HepG2 (cell line): Measurements from ENCODE around the gene RNF123. TPM values are rescaled to one million over a fixed set of nuclear protein-coding genes. Genes with fewer than 3 reads are reported as not detected.

Experiments used
- ATAC-seq: fragments of 200-7000 bp; cut with Tn5 transposase; 3 replicates; pipeline ENCODE4 v1.9.1; 2020; ENCODE audit warnings: mild to moderate bottlenecking, moderate library complexity
- BruUV-seq: library from RNA; stranded (reverse); fragments of 400-500 nt; replicated peaks from 2 replicates; lab custom pipeline; 2021; lab: Mats Ljungman, UMichigan
- CTCF ChIA-PET: fragments of 300-600 bp; formaldehyde crosslinking; extraction: SDS; loops from one replicate; lab custom pipeline; 2021; ENCODE audit warnings: low total read pairs, inconsistent platforms, low intra/inter-chr PET ratio; lab: Yijun Ruan, JAX
- POLR2A ChIA-PET: fragments of 350-600 bp; sonication (Branson Sonifier 250); formaldehyde crosslinking; loops from one replicate; lab custom pipeline; 2020; ENCODE audit warnings: antibody characterized with exemption, inconsistent platforms; lab: Yijun Ruan, JAX
- DNase-seq: peaks from one replicate; pipeline ENCODE4 v3.0.0-alpha.2; 2015; ENCODE audit warnings: low spot score
- FAIRE-seq: peaks from 3 replicates; lab custom pipeline; 2011; peaks lifted over from hg19 to GRCh38; lab: Jason Lieb, UNC
- H2AFZ ChIP-seq: one replicate; pipeline ENCODE4 v1.6.1; 2011; ENCODE audit warnings: low read length, inconsistent platforms
- H3K27ac ChIP-seq: fragments of 300-600 bp; 3 replicates; pipeline ENCODE4 v1.8.0; 2011; ENCODE audit warnings: mixed run types, mild to moderate bottlenecking, mixed read lengths, low read length, inconsistent platforms; ENCODE audit not compliant: insufficient read depth; ENCODE audit errors: extremely low read length
- H3K27me3 ChIP-seq, 2 experiments: fragments of 200-600 bp in 1 of 2; 2 replicates in 1 of 2; 3 replicates in 1 of 2; pipeline versions ENCODE4 v1.6.0 to v1.8.0; 2011; ENCODE audit warnings: low read length in 2 of 2, mild to moderate bottlenecking in 2 of 2, moderate library complexity in 2 of 2, inconsistent platforms in 1 of 2; ENCODE audit not compliant: insufficient read depth in 2 of 2, control insufficient read depth in 1 of 2
- H3K36me3 ChIP-seq, 2 experiments: fragments of 200-600 bp in 1 of 2; replicated peaks in 1 of 2; 2 replicates in 1 of 2; 3 replicates in 1 of 2; pipeline versions ENCODE4 v1.5.1 to v1.8.0; 2011; ENCODE audit warnings: low read length in 2 of 2, inconsistent platforms in 1 of 2; ENCODE audit not compliant: insufficient read depth in 2 of 2, control insufficient read depth in 1 of 2
- H3K4me1 ChIP-seq: 2 replicates; pipeline ENCODE4 v1.5.1; 2012; ENCODE audit warnings: low read length, inconsistent platforms; ENCODE audit not compliant: insufficient read depth
- H3K4me2 ChIP-seq: 2 replicates; pipeline ENCODE4 v1.6.0; 2011; ENCODE audit warnings: low read depth, low read length, inconsistent platforms
- H3K4me3 ChIP-seq, 3 experiments: fragments of 200-600 bp in 1 of 3; sonication (generic), shearing (Covaris generic) in 1 of 3; replicated peaks in 1 of 3; 2 replicates each; pipeline ENCODE4 v1.5.1; 2011 to 2016; ENCODE audit warnings: low read length in 3 of 3, inconsistent platforms in 2 of 3, low read depth in 2 of 3, mild to moderate bottlenecking in 2 of 3, control low read depth in 1 of 3, mixed read lengths in 1 of 3; ENCODE audit not compliant: insufficient read depth in 1 of 3
- H3K79me2 ChIP-seq: one replicate; pipeline ENCODE4 v1.6.1; 2011; ENCODE audit warnings: low read length, inconsistent platforms; ENCODE audit not compliant: insufficient read depth
- H3K9ac ChIP-seq: 2 replicates; pipeline ENCODE4 v1.6.0; 2011; ENCODE audit warnings: mild to moderate bottlenecking, low read depth, low read length, inconsistent platforms; ENCODE audit not compliant: insufficient read depth
- H3K9me3 ChIP-seq: 2 replicates; pipeline ENCODE4 v1.5.1; 2012; ENCODE audit warnings: mild to moderate bottlenecking, low read length
- H4K20me1 ChIP-seq: 2 replicates; pipeline ENCODE4 v1.6.0; 2011; ENCODE audit warnings: inconsistent platforms, mild to moderate bottlenecking, low read length, moderate library complexity; ENCODE audit not compliant: insufficient read depth
- MBNL3 ChIP-seq: fragments of 250-450 bp; sonication (Bioruptor Pico); conservative IDR thresholded peaks from 2 replicates; pipeline ENCODE4 v1.8.0; 2022; ENCODE audit warnings: mild to moderate bottlenecking, inconsistent platforms
- MTF2 ChIP-seq: sonication (generic); formaldehyde crosslinking; IDR thresholded peaks from 2 replicates; pipeline ENCODE4 v1.5.0; 2020; ENCODE audit warnings: missing genetic modification reagents, borderline replicate concordance
- PREB ChIP-seq: sonication (generic); formaldehyde crosslinking; IDR thresholded peaks from 2 replicates; pipeline ENCODE4 v1.4.0; 2020; ENCODE audit warnings: missing genetic modification reagents
- THRA ChIP-seq: sonication (generic); formaldehyde crosslinking; IDR thresholded peaks from 2 replicates; pipeline ENCODE4 v1.4.0; 2020; ENCODE audit warnings: missing genetic modification reagents, borderline replicate concordance
- TSC22D2 ChIP-seq: sonication (generic); formaldehyde crosslinking; IDR thresholded peaks from 2 replicates; pipeline ENCODE4 v1.5.1; 2020; ENCODE audit warnings: missing genetic modification reagents, mild to moderate bottlenecking, borderline replicate concordance
- USF2 ChIP-seq, 2 experiments: sonication (generic) in 1 of 2; formaldehyde crosslinking in 1 of 2; IDR thresholded peaks; 2 replicates each; pipeline versions ENCODE4 v1.5.1 to v1.6.1; 2011 to 2020; ENCODE audit warnings: borderline replicate concordance in 1 of 2, low read depth in 1 of 2, low read length in 1 of 2, mild to moderate bottlenecking in 1 of 2, missing genetic modification reagents in 1 of 2, moderate library complexity in 1 of 2
- ZBTB42 ChIP-seq: sonication (generic); formaldehyde crosslinking; IDR thresholded peaks from 2 replicates; pipeline ENCODE4 v1.5.0; 2020; ENCODE audit warnings: mild to moderate bottlenecking, missing genetic modification reagents
- ZNF891 ChIP-seq: sonication (generic); formaldehyde crosslinking; IDR thresholded peaks from 2 replicates; pipeline ENCODE4 v1.5.0; 2020; ENCODE audit warnings: mild to moderate bottlenecking, missing genetic modification reagents
- WGBS: methylation state at CpG from one replicate; pipeline ENCODE4 v1.1.6; 2017; ENCODE audit warnings: low lambda C conversion rate; 5-methylcytosine and 5-hydroxymethylcytosine counted together
- in situ Hi-C: cut with HindIII; loops from 2 replicates; pipeline ENCODE4 v1.10.0; 2017; ENCODE audit warnings: low pct_unique_long_range_greater_than_20kb; ENCODE audit not compliant: extremely low pct_ligation_motif_present
- intact Hi-C: fragments of 100-400 bp; cut with micrococcal nuclease; formaldehyde crosslinking; loops from one replicate; pipeline ENCODE4 v1.10.0; 2022; ENCODE audit not compliant: unreplicated experiment
- polyA plus RNA-seq, 8 experiments: library from polyadenylated mRNA; depleted of rRNA in 3 of 8; stranded (reverse) in 7 of 8; unstranded in 1 of 8; fragments of >200 nt; fragmentation: Illumina TruSeq in 4 of 8; extraction: Trizol in 4 of 8; gene quantifications; 2 replicates each; pipeline versions ENCODE4 v1.2.1 to v1.2.3, GENCODE V29; 2011 to 2016; ENCODE audit warnings: low read depth in 4 of 8, missing spikeins in 1 of 8, mixed read lengths in 1 of 8; ENCODE audit not compliant: insufficient read depth in 1 of 8
- total RNA-seq, 5 experiments: library from RNA; depleted of rRNA; stranded (reverse); fragments of >200 nt; fragmentation: Illumina TruSeq; extraction: Trizol; gene quantifications; 2 replicates each; pipeline ENCODE4 v1.2.3, GENCODE V29; 2016; ENCODE audit warnings: low read depth in 1 of 5
- TF ChIP-seq, protein P1 (sequence below): fragments of 450-650 bp; IDR thresholded peaks from 2 replicates; pipeline ENCODE4 v1.6.1; 2016
- TF ChIP-seq, protein P2 (sequence below): sonication (generic); formaldehyde crosslinking; IDR thresholded peaks from 2 replicates; pipeline ENCODE4 v1.5.0; 2020; ENCODE audit warnings: missing genetic modification reagents
- TF ChIP-seq, protein P3 (sequence below): sonication (generic); formaldehyde crosslinking; conservative IDR thresholded peaks from 2 replicates; pipeline ENCODE4 v1.5.0; 2020; ENCODE audit warnings: missing genetic modification reagents

The RNF123 gene
- total and polyA plus RNA-seq, 2 of the 13 experiments (the other 11 are each of a cell fraction or from before 2014, with no cell fraction given), result 29.9 to 82.2 TPM

DNA sequence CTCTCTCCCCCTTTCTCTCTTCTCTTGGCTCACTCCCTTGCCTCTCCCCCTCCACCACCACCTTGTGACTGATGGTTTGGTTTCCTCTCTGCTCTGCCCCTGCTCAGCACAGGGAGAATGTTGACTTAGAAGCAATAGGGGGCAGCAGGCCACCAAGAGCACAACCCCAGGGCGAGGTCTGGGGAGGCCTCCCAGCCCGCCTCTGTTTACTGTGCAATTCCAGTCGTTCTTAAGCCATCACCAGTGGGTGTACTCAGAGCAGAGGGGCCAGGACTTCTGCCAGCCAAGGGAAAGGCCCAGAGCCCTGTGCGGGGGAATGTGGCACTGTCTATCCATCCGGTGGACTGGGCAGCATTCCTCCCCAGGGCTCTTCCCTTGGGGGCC lies 21.0 kb upstream of the RNF123 start:
- Histone ChIP-seq H4K20me1 (no peaks in the 10 kb centered on the region), H3K4me3 (no peak overlapping the region), H2AFZ (no peak overlapping the region), H3K4me2 (peak overlapping the region; percentile 27), H3K79me2 (no peaks in the 10 kb centered on the region), H3K27me3 (no peaks in the 10 kb centered on the region), H3K9me3 (no peaks in the 10 kb centered on the region), H3K36me3 (no peaks in the 10 kb centered on the region), H3K4me1 (peaks cover 92% of the 10 kb centered on the region), H3K27ac (peak overlapping the region; percentile 80), H3K9ac (no peak overlapping the region)
- WGBS, result 0% methylated on average over 5 of the region's 5 CpGs
- POLR2A ChIA-PET, result interaction anchor here (2.0 kb wide), 1 partner anchor 129 kb away, joined by 28 read pairs; no protein-coding TSS in a partner anchor
- DNase-seq (peak; percentile 76), ATAC-seq (peak; percentile 56), FAIRE-seq (peak; percentile 82)
- intact Hi-C loops (loop anchor here (5.0 kb wide), 1 partner anchor 81 kb away; no protein-coding TSS in a partner anchor), in situ Hi-C loops (no loop called here)
- BruUV-seq, result no TSS peak
- CTCF ChIA-PET, result no interaction called here
- TF ChIP-seq MBNL3 (no peak), ZBTB42 (CRISPR knock-in tag) (no peak), USF2 (IDR thresholded peaks at IDR 0.05; ENCODE audit: low read depth, low read length) (no peak), USF2 (CRISPR knock-in tag; IDR thresholded peaks at IDR 0.05; ENCODE audit: borderline replicate concordance) (no peak; the same call in 1 of the 2 replicates), THRA (CRISPR knock-in tag) (peak; percentile 79; the same call in 1 of the 2 replicates), TSC22D2 (CRISPR knock-in tag) (0 out of 2 replicates have a peak, but pooled peaks have one; percentile 67), MTF2 (CRISPR knock-in tag) (no peak), ZNF891 (no peak), PREB (CRISPR knock-in tag) (no peak)
- TF ChIP-seq, protein P1, sequence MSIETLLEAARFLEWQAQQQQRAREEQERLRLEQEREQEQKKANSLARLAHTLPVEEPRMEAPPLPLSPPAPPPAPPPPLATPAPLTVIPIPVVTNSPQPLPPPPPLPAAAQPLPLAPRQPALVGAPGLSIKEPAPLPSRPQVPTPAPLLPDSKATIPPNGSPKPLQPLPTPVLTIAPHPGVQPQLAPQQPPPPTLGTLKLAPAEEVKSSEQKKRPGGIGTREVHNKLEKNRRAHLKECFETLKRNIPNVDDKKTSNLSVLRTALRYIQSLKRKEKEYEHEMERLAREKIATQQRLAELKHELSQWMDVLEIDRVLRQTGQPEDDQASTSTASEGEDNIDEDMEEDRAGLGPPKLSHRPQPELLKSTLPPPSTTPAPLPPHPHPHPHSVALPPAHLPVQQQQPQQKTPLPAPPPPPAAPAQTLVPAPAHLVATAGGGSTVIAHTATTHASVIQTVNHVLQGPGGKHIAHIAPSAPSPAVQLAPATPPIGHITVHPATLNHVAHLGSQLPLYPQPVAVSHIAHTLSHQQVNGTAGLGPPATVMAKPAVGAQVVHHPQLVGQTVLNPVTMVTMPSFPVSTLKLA, result no peak
- TF ChIP-seq, protein P2, sequence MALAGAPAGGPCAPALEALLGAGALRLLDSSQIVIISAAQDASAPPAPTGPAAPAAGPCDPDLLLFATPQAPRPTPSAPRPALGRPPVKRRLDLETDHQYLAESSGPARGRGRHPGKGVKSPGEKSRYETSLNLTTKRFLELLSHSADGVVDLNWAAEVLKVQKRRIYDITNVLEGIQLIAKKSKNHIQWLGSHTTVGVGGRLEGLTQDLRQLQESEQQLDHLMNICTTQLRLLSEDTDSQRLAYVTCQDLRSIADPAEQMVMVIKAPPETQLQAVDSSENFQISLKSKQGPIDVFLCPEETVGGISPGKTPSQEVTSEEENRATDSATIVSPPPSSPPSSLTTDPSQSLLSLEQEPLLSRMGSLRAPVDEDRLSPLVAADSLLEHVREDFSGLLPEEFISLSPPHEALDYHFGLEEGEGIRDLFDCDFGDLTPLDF (CRISPR knock-in tag), result no peak
- TF ChIP-seq, protein P3, sequence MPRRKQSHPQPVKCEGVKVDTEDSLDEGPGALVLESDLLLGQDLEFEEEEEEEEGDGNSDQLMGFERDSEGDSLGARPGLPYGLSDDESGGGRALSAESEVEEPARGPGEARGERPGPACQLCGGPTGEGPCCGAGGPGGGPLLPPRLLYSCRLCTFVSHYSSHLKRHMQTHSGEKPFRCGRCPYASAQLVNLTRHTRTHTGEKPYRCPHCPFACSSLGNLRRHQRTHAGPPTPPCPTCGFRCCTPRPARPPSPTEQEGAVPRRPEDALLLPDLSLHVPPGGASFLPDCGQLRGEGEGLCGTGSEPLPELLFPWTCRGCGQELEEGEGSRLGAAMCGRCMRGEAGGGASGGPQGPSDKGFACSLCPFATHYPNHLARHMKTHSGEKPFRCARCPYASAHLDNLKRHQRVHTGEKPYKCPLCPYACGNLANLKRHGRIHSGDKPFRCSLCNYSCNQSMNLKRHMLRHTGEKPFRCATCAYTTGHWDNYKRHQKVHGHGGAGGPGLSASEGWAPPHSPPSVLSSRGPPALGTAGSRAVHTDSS (CRISPR knock-in tag), result no peak
